ENCODE measurements around the gene GALNT9. TPM values are rescaled to one million over a fixed set of nuclear protein-coding genes. Genes with fewer than 3 reads are reported as not detected.

GALNT9 gene
- polyA plus RNA-seq, 1 of the 3 experiments (the other 2 are of a cell fraction): not detected

DNA sequence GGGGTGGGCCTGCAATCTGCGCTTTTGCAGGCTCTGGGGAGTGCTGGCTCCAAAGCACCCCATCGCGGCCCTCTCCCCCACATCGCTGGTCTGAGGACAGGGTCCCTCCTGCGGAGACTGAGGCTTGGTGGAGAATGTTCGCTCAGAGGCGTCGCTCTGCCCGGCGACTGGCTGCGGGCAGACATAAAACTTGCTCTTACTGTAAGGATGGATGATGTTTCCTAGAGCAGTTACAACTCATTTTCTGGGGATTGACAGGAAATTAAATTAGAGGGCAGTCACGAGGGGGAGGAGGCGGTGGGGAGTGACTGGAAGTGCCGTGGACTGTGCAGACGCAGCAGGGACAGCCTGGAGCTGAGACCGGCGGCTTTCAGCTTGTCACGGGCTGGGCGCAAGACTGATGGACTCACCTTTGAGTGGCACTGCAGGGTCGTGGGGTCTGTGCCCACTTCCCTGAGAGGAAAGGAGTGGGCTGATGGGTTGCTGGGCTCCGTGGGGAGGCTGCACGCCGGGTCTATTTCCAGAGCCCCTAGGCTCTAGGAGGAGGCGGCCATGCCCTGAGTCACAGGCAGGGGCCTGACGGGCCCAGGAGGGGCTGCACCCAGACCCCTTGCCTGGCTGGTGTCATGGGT, 152.4 kb downstream of the GALNT9 start:
- no peak for TF ChIP-seq ELF1 (IDR thresholded peaks at IDR 0.05)
- TF ChIP-seq, protein P1, sequence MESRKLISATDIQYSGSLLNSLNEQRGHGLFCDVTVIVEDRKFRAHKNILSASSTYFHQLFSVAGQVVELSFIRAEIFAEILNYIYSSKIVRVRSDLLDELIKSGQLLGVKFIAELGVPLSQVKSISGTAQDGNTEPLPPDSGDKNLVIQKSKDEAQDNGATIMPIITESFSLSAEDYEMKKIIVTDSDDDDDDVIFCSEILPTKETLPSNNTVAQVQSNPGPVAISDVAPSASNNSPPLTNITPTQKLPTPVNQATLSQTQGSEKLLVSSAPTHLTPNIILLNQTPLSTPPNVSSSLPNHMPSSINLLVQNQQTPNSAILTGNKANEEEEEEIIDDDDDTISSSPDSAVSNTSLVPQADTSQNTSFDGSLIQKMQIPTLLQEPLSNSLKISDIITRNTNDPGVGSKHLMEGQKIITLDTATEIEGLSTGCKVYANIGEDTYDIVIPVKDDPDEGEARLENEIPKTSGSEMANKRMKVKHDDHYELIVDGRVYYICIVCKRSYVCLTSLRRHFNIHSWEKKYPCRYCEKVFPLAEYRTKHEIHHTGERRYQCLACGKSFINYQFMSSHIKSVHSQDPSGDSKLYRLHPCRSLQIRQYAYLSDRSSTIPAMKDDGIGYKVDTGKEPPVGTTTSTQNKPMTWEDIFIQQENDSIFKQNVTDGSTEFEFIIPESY (IDR thresholded peaks at IDR 0.05; ENCODE audit: borderline replicate concordance, low read depth): no peak
- no peak for TF ChIP-seq MEF2A (IDR thresholded peaks at IDR 0.05; ENCODE audit: borderline replicate concordance, low read depth)
- TF ChIP-seq JUND (IDR thresholded peaks at IDR 0.05): no peak
- TF ChIP-seq CHD2 (IDR thresholded peaks at IDR 0.05; ENCODE audit: low read length, partially characterized antibody): no peak
- no peak for TF ChIP-seq FOXM1 (IDR thresholded peaks at IDR 0.05; ENCODE audit: low read depth)
- TF ChIP-seq GABPA (IDR thresholded peaks at IDR 0.05; ENCODE audit: low read depth): no peak
- TF ChIP-seq, protein P2, sequence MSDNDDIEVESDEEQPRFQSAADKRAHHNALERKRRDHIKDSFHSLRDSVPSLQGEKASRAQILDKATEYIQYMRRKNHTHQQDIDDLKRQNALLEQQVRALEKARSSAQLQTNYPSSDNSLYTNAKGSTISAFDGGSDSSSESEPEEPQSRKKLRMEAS (IDR thresholded peaks at IDR 0.05; ENCODE audit: low read depth): no peak
- no peak for TF ChIP-seq MXI1 (IDR thresholded peaks at IDR 0.05; ENCODE audit: low read depth, low read length)
- TF ChIP-seq EP300 (IDR thresholded peaks at IDR 0.05; ENCODE audit: borderline replicate concordance in 1 of 2, low read depth in 1 of 2, low read length in 1 of 2): no peak
- TF ChIP-seq TAF1 (IDR thresholded peaks at IDR 0.05; ENCODE audit: borderline replicate concordance, low read depth, low read length): no peak
- TF ChIP-seq YY1 (IDR thresholded peaks at IDR 0.05; ENCODE audit: low read depth): no peak
- 17% methylated on average over 13 of the region's 25 CpGs for WGBS (ENCODE audit: low lambda C conversion rate)

DNA sequence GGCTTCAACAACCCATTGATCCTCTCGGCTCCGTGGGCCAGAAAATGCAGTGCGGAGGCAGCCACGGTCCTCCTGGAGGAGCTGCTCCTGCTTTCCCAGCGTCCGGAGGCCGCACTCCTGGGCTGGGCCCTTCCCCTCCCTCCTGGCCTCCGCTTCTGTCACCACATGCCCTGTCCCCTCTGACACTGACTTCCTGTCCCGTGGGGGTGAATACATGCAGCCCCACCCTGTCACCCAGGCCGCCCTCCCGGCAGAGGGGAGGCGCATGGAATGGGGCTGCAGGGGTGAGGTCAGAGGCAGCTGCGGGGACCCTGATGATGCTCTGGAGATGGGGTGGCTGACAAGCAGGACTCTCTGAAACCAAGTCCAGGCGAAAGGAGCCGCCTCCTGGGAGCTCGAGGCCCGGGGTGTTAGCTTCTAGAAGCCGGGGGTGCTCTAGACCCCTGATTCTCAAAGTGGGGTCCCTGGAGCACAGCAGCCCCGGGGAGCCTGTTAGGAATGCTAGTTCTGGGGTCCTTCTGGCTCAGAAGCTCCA, 152.9 kb downstream of the GALNT9 start:
- Histone ChIP-seq H3K27ac (ENCODE audit: low read depth in 2 of 2, low read length in 1 of 2) (no peak overlapping the region), H3K9ac (no peak overlapping the region), H3K79me2 (ENCODE audit: insufficient read depth) (no peaks in the 10 kb centered on the region), H3K4me1 (ENCODE audit: control insufficient read depth in 1 of 2, insufficient read depth in 2 of 2, low read depth in 1 of 2, low read length in 1 of 2) (peaks cover 0 to 2% of the 10 kb centered on the region in 2 experiments; a peak in 1 of 4 replicates), H4K20me1 (ENCODE audit: insufficient read depth) (0 out of 2 replicates have a peak, but pooled peaks cover 3% of the 10 kb centered on the region), H3F3A (replicated peaks; ENCODE audit: insufficient read depth) (no peaks in the 10 kb centered on the region), H3K4me3 (ENCODE audit: low read depth in 2 of 2, low read length in 1 of 2) (no peak overlapping the region), H2AFZ (ENCODE audit: low read depth) (no peak overlapping the region), H3K4me2 (no peak overlapping the region), H3K9me2 (no peaks in the 10 kb centered on the region), H3K36me3 (replicated peaks in 1 of 2; ENCODE audit: control insufficient read depth in 1 of 2, insufficient read depth in 2 of 2, low read length in 1 of 2) (no peaks in the 10 kb centered on the region), H3K27me3 (ENCODE audit: insufficient read depth) (peaks cover 96% of the 10 kb centered on the region), H3K9me3 (no peaks in the 10 kb centered on the region)
- ChIA-PET CTCF (interaction anchor here (1.3 to 3.3 kb wide), 4 partner anchors 9 to 238 kb away, joined by 3 to 15 read pairs (median 4); no protein-coding TSS in a partner anchor), POLR2A (no interaction called here)
- 26% methylated on average over 7 of the region's 19 CpGs for WGBS (ENCODE audit: low lambda C conversion rate)
- no peak for DNase-seq
- TF ChIP-seq FOSL2 (IDR thresholded peaks at IDR 0.05; ENCODE audit: borderline replicate concordance, low read depth) (no peak), JUND (IDR thresholded peaks at IDR 0.05) (no peak), MEF2A (IDR thresholded peaks at IDR 0.05; ENCODE audit: borderline replicate concordance, low read depth) (no peak)

More for the DNA sequence above, 152.4 kb downstream of the GALNT9 start:
- H3K79me2 ChIP-seq (ENCODE audit: insufficient read depth): no peaks in the 10 kb centered on the region
- H3K36me3 ChIP-seq (replicated peaks in 1 of 2; ENCODE audit: control insufficient read depth in 1 of 2, insufficient read depth in 2 of 2, low read length in 1 of 2): no peaks in the 10 kb centered on the region
- H3K9me3 ChIP-seq: no peaks in the 10 kb centered on the region
- no peak overlapping the region for H3K4me3 ChIP-seq (ENCODE audit: low read depth in 2 of 2, low read length in 1 of 2)
- H3K4me2 ChIP-seq: no peak overlapping the region
- peaks cover 95% of the 10 kb centered on the region for H3K27me3 ChIP-seq (ENCODE audit: insufficient read depth)
- H3F3A ChIP-seq (replicated peaks; ENCODE audit: insufficient read depth): no peaks in the 10 kb centered on the region
- 0 out of 2 replicates have a peak, but pooled peaks cover 3% of the 10 kb centered on the region for H4K20me1 ChIP-seq (ENCODE audit: insufficient read depth)
- no peak overlapping the region for H3K27ac ChIP-seq (ENCODE audit: low read depth in 2 of 2, low read length in 1 of 2)
- H3K4me1 ChIP-seq (ENCODE audit: control insufficient read depth in 1 of 2, insufficient read depth in 2 of 2, low read depth in 1 of 2, low read length in 1 of 2): peaks cover 0 to 2% of the 10 kb centered on the region in 2 experiments; a peak in 1 of 4 replicates
- H3K9ac ChIP-seq: no peak overlapping the region
- H2AFZ ChIP-seq (ENCODE audit: low read depth): no peak overlapping the region
- POLR2A ChIA-PET: no interaction called here
- no peak for DNase-seq
- no peaks in the 10 kb centered on the region for H3K9me2 ChIP-seq
- CTCF ChIA-PET: interaction anchor here (1.3 to 3.3 kb wide), 3 partner anchors 10 to 238 kb away, joined by 3 to 15 read pairs (median 4); no protein-coding TSS in a partner anchor

All from SK-N-SH (cell line).